Stimulated activated naive CD4-positive, alpha-beta T cell treated with Interleukin-2 at 50 U/mL for 16 hours (primary cell): Measurements from ENCODE around the gene DLG2.
"Not testable (repeated sequence)": the region's sequence is repeated elsewhere in the genome, so short reads cannot be mapped to it uniquely, and the experiment has no call there.

Experiments used
- DNase-seq: peaks from one replicate; lab custom pipeline; 2025; lab: John Stamatoyannopoulos, UW

The DLG2 gene

DNA sequence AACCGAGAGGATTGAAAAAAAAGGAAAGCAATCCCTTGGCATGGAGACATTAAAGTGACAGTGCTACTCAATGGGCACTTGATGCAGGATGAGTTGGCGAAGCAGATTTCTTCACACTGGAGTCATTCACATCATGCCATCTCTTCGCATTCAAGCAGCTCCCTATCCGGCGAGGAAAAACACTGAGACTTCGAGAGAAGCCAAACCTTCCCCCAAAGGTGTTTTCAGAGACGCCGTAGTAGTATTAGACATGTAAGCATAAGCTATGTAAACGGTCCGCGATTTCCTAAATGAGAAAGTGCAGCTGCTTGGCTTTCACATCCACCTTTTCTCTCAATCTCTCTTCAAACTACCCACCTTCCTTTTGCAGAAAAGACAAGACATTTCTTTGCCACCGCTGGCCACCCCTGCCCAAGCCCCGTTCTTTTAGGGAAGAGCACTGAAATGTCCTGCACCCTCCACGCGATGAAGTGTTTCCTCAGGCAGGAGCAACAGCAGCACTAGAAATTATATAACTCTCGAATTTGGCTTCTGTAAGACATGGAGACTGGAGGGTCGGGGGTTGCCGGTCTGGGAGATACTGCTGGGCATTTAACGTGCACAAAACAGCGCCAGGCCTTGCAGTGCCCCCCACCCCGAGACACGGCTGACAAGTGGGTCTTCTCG is at the start of gene DLG2:
Gene DLG2 (minus strand): TSS at position 13 of the 666 bp plus-strand sequence.
- no peak for DNase-seq

DNA sequence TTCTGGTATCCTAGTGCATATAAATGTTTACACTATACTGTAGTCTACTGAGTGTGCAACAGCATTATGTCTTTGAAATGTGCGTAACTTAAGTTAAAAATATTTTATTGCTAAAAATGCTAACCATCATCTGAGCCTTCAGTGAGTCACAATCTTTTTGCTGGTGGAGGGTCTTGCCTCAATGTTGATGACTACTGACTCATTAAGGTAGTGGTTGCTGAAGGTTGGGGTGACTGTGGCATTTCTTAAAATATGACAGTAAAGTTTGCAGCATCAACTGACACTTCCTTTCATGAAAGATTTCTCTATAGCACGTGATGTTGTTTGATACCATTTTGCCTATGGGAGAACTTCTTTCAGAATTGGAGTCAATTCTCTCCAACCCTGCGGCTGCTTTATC is 46.2 kb upstream of the DLG2 start:
- DNase-seq = no peak

DNA sequence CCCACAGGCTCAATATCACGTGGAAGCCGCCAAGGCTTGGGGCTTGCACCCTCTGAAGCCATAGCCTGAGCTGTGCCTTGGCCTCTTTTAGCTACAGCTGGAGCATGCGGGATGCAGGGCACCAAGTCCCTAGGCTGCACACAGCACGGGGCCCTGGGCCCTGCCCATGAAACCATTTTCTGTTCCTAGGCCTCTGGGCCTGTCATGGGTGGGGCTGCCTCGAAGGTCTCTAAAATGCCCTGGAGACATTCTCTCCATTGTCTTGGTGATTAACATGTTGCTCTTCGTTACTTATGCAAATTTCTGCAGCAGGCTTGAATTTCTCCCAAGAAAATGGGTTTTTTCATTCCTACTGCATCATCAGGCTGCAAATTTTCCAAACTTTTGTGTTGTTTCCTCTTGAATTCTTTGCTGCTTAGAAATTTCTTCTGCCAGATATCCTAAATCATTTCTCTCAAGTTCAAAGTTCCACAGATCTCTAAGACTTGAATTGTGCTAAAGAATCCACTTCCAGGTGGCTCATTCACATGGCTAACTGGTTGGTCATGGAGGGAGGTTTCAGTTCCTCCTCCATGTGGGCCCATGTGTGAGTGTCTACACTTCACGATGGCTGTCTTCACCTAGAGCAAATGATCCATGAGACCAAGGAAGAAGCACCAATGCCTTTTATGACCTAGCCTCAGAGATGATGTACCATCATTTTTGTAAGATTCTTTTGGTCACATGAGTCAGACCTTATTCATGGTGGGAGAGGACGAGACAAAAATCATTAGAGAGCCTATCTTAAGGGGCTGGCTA is 45.2 kb upstream of the DLG2 start:
- DNase-seq = no peak

DNA sequence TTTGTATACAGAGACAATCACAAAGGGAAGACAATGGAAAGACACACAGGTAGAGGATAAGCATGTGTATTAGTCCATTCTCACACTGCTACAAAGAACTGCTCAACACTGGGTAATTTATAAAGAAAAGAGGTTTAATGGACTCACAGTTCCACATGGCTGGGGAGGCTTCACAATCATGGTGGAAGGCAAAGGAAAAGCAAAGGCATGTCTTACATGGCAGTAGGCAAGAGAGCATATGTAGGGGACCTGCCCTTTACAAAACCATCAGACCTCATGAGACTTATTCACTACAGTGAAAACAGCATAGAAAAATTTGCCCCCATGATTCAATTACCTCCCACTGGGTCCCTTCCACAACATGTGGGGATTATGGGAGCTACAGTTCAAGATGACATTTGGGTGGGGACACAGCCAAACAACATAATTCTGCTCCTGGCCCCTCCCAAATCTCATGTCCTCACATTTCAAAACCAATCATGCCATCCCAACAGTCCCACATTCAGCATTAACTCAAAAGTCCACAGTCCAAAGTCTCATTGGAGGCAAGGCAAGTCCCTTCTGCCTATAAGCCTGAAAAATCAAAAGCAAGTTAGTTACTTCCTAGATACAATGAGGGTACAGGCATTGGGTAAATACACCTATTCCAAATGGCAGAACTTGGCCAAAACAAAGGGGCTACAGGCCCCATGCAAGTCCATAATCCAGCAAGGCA is 44.0 kb upstream of the DLG2 start:
- not testable (repeated sequence) for DNase-seq

DNA sequence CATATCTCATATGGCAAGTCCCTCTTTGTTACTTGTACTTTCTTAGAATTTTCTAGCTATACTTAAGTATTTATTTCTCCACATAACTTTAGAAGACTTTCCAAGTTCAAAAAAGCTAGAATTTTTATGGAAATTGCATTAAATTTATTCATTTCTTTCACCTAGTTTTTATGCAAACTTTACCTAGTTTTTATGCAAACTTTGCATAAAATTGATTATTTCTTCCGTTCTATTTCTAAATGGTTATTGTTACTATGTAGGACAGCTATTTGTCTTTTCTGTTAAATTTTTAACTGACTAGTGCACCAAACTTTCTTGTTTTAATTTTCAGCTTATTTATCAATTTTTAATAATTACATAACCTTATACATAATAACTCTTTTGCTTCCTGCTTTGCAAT is 41.0 kb upstream of the DLG2 start:
- no peak for DNase-seq

DNA sequence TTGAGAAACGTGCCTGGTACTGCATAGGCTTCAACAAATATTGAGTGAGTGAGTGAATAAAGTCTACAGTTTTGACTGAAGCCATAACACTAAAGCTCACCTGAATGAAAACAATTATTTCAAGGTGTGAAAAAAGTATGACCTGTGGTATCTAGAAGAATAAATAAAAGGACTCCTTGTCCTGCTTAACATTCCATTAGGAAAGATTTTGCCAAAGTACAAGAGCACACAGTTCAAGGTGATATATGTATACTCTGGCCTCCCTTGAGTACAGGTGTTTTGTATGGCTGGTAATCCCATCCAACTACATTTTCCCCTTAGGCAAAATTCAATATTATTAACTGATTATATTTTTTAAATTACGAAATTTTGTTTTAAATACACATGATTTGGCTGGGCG is 39.5 kb upstream of the DLG2 start:
- DNase-seq = no peak

DNA sequence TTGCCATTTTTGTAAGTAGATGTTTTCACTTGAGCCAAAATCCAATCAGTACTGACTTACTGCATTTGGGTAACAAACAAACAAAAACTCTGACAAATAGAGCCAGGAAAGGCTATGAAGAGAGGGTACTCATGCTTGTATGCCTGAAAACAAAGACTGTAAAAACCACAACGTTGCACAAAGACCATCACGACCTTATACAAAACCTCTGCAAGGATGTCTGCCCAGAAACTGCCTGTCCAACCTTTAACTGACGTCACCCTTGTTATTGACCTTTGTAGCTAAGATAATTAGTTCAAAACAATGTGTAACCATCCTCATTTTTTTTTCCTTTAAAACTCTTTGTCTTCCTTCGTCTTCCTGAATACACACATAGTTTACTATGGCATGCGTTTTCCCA is 38.6 kb upstream of the DLG2 start:
- DNase-seq = no peak

DNA sequence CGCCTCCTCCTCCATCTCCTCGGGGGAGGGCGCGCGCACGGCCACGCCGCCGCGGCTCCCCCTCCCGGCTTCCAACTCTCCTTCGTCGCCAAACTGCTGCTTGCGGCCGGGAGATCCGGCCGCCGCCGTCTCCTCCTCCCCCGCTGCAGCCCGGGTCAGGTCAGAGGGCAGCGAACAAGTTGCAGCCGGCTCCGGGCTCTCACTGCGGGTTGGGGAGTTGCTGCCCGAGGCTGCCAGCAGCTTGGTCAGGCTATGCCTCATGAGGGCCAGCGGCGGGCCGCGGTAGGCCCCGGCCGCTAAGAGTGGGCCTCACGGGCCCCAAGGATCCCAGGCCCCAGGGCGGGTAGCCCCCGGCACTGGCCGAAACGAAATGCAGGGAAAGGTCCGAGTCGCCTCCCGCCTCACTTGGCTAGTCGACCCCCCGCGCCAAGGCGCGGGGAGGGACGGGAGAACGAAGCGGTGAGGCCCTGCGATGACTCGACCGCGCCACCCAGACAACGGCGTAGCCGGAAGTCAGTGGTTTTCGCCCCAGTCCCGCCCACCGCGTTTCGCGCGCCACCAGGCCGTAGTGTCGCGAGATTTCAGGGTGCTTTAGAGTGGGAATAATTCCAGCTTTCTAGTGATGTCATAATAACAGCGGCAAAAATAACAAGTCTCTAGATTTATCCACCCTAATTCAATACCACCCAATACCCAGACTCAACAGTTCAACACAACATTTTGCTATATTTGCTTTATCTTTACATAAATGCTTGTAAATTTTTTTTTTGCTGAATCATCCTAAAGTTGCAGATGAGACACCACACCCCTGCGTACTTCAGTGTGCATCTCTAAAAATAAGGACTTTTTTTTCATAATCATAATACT is 37.7 kb upstream of the DLG2 start, which contains the start of gene CREBZF:
Gene CREBZF (minus strand): TSS at position 515 of the 867 bp plus-strand sequence. CDS start 254 bp downstream, at position 261.
- DNase-seq = peak; percentile 90

DNA sequence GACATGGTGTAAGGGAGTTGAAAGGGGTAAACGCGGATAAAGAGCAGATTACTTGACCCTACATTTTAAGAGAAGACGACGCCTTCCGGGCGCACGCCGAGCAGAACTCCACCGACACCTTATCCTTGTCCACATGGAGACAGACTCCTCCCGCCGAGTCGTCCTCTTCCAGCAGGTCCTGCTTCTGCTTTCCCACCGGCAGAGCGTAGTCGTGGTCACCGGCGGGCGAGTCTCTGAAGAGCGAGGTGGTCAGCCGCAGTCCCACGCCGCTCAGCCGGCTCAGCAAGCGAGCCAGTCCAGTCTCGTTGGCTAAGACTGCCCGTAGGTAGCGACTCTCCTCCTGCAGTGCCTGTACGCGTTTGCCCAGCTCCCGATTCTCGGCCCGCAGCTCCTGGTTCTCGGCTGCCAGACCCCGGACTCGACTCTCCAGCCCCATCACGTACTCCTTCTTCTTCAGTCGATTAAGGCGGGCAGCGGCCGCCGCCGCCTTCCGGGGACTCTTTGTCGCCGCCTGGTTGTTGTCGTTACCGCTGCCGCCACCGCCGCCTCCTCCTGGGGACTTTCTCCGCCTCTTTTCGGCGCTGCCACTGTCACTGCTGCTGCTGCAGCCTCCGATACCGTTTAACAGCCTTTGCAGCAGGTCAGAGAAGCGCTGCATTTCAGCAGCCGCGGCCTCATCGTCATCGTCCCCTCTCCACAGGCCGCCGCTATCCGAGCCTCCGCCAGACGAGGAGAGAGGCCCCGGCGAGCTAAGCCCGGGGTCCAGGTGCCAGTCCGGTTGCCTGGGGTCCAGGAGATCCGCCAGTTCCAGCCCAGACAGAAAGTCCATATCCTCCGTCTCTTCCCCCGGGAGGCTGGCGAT is 36.8 kb upstream of the DLG2 start:
- DNase-seq = peak; percentile 89

DNA sequence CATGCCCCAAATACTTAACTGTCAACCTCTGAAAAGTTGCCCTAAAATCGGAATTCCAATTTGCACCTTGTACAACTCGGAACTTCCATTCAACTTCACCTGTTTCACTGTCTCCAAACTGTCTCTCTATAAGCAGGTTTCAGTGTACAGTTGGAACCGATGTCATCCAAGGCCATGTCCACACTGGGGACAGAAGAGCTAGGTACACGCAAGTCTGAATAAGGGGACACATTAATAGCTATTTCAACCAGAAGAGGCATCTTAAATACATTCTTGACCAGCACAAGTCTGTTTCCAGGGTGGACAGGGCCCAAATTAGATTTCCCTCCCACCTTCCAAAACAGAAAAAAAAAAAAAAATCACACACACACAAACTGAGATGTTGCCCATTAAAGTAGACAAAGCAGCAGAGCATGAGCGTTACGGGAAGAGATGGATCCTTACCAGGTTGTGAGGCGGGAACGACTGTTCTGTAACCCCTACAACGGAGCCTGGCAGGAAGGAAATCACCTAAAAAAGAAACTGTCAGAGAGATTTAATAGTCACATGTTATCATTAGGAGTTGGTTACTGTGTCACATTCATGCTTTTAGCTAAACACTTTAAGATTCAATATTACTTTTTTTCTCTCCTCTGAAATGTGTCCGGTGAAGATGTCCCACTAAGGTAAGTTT is 36.1 kb upstream of the DLG2 start:
- no peak for DNase-seq

DNA sequence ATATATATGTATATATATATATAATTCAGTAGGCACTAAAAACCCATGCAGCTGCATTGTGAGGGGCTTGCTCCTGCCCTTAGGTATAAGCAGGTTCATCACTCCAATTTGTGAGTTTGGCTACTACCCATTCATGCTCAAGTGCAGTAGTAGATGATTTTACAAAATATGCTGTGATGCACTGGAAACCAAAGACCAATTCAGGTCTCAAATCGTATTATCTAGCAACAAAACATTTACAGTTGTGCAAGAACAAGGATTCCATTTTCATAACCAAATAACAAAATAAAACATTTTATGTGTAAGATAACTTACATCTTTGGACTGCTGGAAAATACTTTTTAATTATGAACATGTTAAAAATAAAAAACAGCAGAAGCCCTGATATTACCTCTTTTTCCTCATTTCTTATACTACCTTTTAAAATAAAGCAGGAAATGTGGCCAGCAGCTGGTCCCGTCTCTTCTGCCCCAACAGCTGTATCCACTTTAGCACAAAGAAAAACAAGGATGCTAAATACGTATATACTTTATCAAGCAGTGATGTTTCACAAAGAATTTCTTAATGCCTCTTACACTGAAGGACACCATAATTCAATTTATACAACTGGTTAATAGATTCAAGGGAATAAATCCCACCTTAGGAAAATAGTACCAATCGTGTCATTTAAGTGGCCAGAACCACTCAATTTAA is 35.0 kb upstream of the DLG2 start:
- DNase-seq = no peak

DNA sequence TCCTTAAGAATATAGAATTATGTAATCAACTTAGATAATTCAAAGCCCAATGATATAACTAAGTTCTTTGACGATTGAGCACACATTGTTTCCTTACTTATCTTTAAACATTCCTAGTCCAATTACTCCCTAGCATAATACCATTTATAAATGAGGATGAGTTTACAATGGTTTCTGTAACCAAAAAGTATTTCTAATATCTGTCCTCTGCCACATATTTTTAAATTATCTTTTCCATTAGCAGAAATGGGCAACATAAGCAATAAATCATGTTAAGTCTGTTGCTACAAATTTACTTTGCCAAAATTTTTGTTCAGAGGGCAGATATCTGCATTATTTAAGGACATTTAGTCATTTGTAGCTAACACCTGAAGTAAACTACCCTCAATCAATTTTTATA is 31.0 kb upstream of the DLG2 start:
- DNase-seq = no peak

DNA sequence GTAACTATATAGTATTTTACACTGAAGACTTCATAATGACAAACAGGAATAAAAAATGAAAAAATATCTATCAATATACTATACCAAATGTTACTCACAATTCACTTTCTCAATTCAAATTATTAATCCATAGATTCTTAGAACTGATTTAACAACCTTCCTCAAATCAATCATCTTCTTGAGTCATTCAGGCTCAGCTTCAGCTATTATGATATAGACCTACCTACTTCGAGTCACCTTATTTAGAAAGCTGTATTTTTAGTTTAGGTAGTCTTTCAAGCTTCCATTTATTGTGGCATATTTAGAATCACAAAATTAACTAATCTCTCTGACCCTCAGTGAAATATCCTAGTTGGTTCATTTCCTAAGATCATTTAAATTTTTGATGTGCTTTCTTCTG is 29.6 kb upstream of the DLG2 start:
- DNase-seq = no peak

DNA sequence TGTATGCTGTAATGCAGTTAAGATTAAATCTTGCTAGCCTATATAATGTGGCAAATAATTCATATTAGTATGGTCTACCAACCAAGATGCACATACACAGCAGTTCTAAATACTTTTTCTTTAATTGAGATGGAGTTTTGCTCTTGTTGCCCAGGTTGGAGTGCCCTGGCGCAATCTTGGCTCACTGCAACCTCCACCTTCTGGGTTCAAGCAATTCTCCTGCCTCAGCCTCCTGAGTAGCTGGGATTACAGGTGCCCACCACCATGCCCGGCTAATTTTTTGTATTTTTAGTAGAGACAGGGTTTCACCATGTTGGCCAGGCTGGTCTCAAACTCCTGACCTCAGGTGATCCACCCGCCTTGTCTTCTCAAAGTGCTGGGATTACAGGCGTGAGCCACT is 27.2 kb upstream of the DLG2 start:
- DNase-seq = not testable (repeated sequence)

DNA sequence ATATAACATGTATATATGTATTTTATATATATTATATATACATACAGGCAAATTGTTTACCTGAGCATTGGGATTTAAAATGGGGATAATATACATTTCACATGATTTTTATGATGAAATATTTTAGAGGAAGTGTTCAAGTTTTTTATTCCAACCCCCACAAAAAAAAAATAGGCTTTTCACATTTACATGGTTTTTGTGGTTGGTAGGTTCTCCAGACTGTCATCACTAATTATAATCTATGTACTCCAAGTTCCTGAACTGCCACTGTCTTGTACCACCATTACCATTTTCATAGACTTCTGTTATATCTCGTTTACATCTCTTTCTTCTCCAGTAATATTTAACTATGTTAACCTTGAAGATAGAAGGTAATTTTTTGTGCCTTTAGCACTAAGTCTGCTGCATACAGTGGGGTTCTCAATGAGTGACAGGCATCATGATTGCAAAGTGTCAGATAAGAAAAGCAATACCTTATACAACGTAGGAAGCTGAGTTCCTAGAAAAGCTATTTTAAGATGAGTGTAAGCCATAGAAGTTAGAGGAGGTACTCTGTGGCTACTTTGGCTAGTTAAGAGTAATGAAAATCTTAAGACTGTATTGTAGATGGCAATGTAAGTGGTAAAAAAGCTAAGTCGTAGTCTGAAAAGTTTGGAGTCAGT is 25.8 kb upstream of the DLG2 start:
- no peak for DNase-seq

DNA sequence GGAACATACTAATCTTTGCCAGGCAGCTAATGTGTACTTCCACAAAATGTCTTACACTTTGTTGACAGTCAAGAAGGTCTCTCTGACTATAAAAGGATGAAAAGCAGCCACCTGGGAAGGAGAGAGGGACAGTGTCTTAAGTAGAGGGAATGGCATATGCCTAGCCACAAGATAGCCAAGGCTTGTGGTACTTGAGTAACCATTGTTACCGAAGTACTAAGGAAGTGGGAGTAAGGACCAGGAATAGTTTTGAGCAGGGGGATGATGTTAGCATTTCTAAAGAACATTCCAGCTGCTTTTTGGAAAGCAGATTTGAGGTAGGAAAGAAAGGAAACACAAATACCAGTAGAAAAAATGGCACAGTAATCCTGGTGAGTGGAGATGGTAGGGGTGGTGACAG is 24.0 kb upstream of the DLG2 start:
- DNase-seq = no peak

DNA sequence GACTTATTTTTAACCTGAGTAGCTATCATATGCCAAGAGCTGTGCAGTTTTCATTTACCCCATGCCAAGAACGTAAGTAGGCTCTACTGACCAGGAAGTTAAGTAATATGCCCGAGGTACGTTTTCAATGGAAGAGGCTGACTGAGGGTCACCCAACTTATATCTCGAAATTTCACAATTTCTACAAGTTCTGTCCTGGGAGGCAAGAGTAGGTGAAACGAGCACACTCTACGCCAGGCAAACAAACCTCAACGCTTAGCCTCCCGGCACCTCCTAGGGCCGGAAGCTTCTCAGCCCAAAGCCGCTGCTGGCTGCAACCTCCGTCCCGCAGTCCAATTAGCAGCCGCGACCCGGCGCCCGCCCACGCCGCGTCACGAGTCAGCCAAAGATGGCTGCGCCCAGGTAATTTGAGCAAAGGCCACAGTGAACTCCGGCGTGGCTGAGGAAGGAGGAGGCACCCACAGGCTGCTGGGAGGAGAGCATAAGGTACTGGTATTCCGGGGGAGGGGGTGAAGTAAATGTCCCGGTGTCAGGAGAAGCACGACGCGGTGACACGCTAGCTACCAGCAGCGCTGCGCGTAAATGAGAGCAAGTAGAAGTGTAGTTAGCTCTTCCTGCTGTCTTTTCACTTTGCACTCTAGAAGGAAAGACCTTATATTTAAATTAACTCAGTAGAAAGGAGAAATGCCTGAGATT is 20.6 kb upstream of the DLG2 start, which contains the start of gene TMEM126A:
Gene TMEM126A (plus strand): TSS at position 364 of the 696 bp plus-strand sequence. CDS start 2,289 bp downstream, outside the sequence.
- DNase-seq = peak; percentile 90

DNA sequence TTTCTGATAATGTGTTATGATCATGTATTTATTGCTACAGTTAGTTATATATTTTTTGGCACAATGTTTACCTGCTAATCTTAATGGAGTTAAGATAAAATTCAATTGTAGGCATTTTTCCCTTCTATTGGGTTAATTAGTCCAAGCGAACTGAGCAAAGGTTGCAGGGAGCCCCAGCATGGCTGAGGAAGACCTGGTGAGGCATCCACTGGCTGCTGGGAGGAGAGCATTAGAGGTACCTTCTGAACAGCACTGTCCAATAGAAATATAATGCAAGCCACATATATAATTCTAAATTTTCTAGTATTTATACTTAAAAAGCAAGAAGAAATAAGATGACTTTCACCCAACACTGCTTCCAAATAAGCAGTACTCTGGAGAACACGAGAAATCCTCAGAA is 19.9 kb upstream of the DLG2 start:
- no peak for DNase-seq
